Spleen (tissue), 11 donors: ENCODE data around the gene NCOA1. TPM values are rescaled to one million over a fixed set of nuclear protein-coding genes. Genes with fewer than 3 reads are reported as not detected.
A peak's percentile ranks its signal among the peaks of the same experiment; 100 is the strongest.

Experiments used
- DNase-seq: peaks from one replicate; pipeline ENCODE4 v3.0.0-alpha.2; 2020
- H3K27ac ChIP-seq, 8 donors: fragments of 200-600 bp; sonication (generic) in 7 of 8; 1 replicate in 4 of 8; 2 replicates in 4 of 8; pipeline versions ENCODE4 v1.5.0 to v1.8.0; 2016 to 2021; ENCODE audit warnings: inconsistent platforms in 4 of 8, mild to moderate bottlenecking in 4 of 8, moderate library complexity in 1 of 8
- H3K27me3 ChIP-seq, 7 donors: fragments of 200-600 bp; sonication (generic) in 6 of 7; replicated peaks in 1 of 7; 1 replicate in 4 of 7; 2 replicates in 3 of 7; pipeline versions ENCODE4 v1.5.0 to v1.8.0; 2016 to 2021; ENCODE audit warnings: inconsistent platforms in 3 of 7, mild to moderate bottlenecking in 1 of 7
- H3K36me3 ChIP-seq, 6 donors: fragments of 200-600 bp; sonication (generic) in 5 of 6; 1 replicate in 4 of 6; 2 replicates in 2 of 6; pipeline versions ENCODE4 v1.5.0 to v1.8.0; 2016 to 2021; ENCODE audit warnings: inconsistent platforms in 2 of 6
- H3K4me1 ChIP-seq, 6 donors: fragments of 200-600 bp; sonication (generic) in 5 of 6; 1 replicate in 3 of 6; 2 replicates in 3 of 6; pipeline versions ENCODE4 v1.5.0 to v1.8.0; 2016 to 2021; ENCODE audit warnings: inconsistent platforms in 3 of 6
- H3K4me3 ChIP-seq, 8 donors: fragments of 200-600 bp; sonication (generic) in 7 of 8; 1 replicate in 4 of 8; 2 replicates in 4 of 8; pipeline versions ENCODE4 v1.5.0 to v1.8.0; 2016 to 2021; ENCODE audit warnings: inconsistent platforms in 4 of 8, mild to moderate bottlenecking in 4 of 8, moderate library complexity in 2 of 8
- H3K9me3 ChIP-seq, 8 donors: fragments of 200-600 bp; sonication (generic) in 7 of 8; 1 replicate in 4 of 8; 2 replicates in 4 of 8; pipeline versions ENCODE4 v1.5.0 to v1.8.0; 2016 to 2021; ENCODE audit warnings: inconsistent platforms in 4 of 8
- POLR2A ChIP-seq, 3 donors: fragments of 450-650 bp; IDR thresholded peaks; one replicate each; pipeline ENCODE4 v1.5.1; 2017; ENCODE audit warnings: antibody characterized with exemption in 3 of 3, mild to moderate bottlenecking in 1 of 3
- POLR2AphosphoS5 ChIP-seq, 3 donors: sonication (generic); formaldehyde crosslinking; IDR thresholded peaks; one replicate each; pipeline ENCODE4 v1.5.1; 2017; ENCODE audit warnings: antibody characterized with exemption in 3 of 3
- WGBS, 5 donors: extraction: QIAGEN DNeasy Blood & Tissue Kit in 3 of 5; methylation state at CpG; one replicate each; pipeline versions ENCODE4 v1.1.5 to v1.1.7; 2013 to 2018; 5-methylcytosine and 5-hydroxymethylcytosine counted together
- intact Hi-C: fragments of 100-400 bp; cut with DNase I; formaldehyde crosslinking; loops from one replicate; pipeline ENCODE4 v1.15.0; 2023; ENCODE audit warnings: low total_unique reads
- polyA plus RNA-seq, 3 donors: library from polyadenylated mRNA; stranded (reverse); fragments of 200-250 nt; gene quantifications; one replicate each; pipeline ENCODE4 v1.2.1, GENCODE V29; 2013
- total RNA-seq, 7 donors: library from RNA; depleted of rRNA in 3 of 7; stranded (reverse); fragments of >200 nt in 3 of 7; fragmentation: NEBNext Ultra II Directional in 4 of 7; extraction: Animal tissue kit (Norgen Biotek cat#: 25700) in 4 of 7; gene quantifications; one replicate each; pipeline versions ENCODE4 v1.1.0 to v1.2.1, GENCODE V29; 2016 to 2021
- TF ChIP-seq, protein P1 (sequence below), 11 experiments: fragments of 200-600 bp in 7 of 11; fragments of 450-650 bp in 4 of 11; sonication (generic) in 4 of 11; IDR thresholded peaks in 8 of 11; conservative IDR thresholded peaks in 3 of 11; 1 replicate in 7 of 11; 2 replicates in 4 of 11; pipeline versions ENCODE4 v1.4.0 to v1.8.0; 2016 to 2021; ENCODE audit warnings: antibody characterized with exemption in 11 of 11, inconsistent platforms in 4 of 11, mild to moderate bottlenecking in 1 of 11
- donor health status: healthy with polysubstance abuse.
- donor health status: DM: no; HTN: no; CAD: no; lungs with moderate emphysema.
- donor health status: DM: no; HTN: no; CAD: no.
- donor health status: Bipolar disorder and iron deficiency.
- donor health status: healthy.
- donor health status: DM: no; HTN: no; CAD: no.
- donor health status: DM: yes; HTN: yes; CAD: no.

NCOA1 gene
- total and polyA plus RNA-seq, 10 donors, result 4.4 to 73.6 (median 54.4) TPM

DNA sequence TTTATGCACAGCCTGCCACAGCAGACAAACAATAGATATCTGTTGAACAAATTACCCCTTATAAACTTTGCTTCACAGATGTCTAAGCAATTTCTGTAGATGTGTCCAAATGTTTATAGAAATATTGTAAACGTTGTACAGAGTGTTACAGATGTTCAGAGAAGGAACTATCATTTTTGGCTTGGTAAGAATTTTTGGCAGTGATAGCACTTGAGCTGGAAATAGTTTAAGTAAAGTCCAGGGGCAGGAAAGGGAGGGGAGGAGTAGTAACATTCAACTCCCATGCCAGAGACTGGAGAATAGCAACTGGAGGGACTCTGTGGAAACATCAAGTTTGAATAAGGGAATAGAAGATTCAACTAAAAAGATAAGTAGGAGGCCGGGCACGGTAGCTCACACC, 297.8 kb downstream of the NCOA1 start:
- no peak overlapping the region for H3K4me3 ChIP-seq
- H3K27ac ChIP-seq, result no peak overlapping the region
- H3K27me3 ChIP-seq, result peaks cover 0 to under 1% (median 0%) of the 10 kb centered on the region in 7 donors
- peaks cover 0 to 18% (median 5%) of the 10 kb centered on the region in 6 donors for H3K36me3 ChIP-seq
- H3K4me1 ChIP-seq, result peaks cover under 1 to 63% (median 31%) of the 10 kb centered on the region in 6 donors
- 73 to 93% (median 78%) methylated on average over 3 of the region's 3 CpGs for WGBS, 5 donors
- intact Hi-C loops, result no loop called here
- TF ChIP-seq POLR2A (IDR thresholded peaks at IDR 0.05) (no peak), POLR2AphosphoS5 (IDR thresholded peaks at IDR 0.05) (no peak)
- TF ChIP-seq, protein P1, sequence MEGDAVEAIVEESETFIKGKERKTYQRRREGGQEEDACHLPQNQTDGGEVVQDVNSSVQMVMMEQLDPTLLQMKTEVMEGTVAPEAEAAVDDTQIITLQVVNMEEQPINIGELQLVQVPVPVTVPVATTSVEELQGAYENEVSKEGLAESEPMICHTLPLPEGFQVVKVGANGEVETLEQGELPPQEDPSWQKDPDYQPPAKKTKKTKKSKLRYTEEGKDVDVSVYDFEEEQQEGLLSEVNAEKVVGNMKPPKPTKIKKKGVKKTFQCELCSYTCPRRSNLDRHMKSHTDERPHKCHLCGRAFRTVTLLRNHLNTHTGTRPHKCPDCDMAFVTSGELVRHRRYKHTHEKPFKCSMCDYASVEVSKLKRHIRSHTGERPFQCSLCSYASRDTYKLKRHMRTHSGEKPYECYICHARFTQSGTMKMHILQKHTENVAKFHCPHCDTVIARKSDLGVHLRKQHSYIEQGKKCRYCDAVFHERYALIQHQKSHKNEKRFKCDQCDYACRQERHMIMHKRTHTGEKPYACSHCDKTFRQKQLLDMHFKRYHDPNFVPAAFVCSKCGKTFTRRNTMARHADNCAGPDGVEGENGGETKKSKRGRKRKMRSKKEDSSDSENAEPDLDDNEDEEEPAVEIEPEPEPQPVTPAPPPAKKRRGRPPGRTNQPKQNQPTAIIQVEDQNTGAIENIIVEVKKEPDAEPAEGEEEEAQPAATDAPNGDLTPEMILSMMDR (IDR thresholded peaks at IDR 0.05 in 8 of 11, conservative IDR thresholded peaks at IDR 0.05 in 3 of 11), result no peak
- DNase-seq, result no peak
- H3K9me3 ChIP-seq, result no peaks in the 10 kb centered on the region

DNA sequence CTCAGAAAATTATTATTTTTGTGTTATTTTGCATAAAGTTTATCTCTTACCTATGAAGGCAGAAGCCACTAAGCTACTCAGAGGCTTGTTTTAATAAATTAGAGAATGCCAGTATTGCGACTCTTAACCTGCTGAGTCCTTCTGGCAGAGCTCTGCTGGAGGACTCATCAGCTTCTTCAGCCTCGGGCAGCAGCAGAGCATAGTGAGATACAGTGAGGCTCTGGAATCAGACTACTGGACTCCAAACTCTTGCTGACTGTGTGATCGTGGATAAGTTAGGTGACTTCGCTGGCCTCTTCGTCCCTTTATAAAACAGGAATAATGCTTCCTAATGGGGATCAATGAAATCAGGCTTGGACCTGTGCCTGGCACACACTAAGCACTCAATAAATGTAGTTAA, 300.4 kb downstream of the NCOA1 start:
- Histone ChIP-seq H3K27ac (peak overlapping the region in 1 of 8 donors; percentile 98), H3K4me1 (peaks cover 4 to 64% (median 25%) of the 10 kb centered on the region in 6 donors), H3K4me3 (no peak overlapping the region), H3K27me3 (no peaks in the 10 kb centered on the region), H3K36me3 (peaks cover 0 to 27% (median 5%) of the 10 kb centered on the region in 6 donors), H3K9me3 (no peaks in the 10 kb centered on the region)
- intact Hi-C loops, result no loop called here
- no peak for DNase-seq
- WGBS, 5 donors, result 94 to 98% (median 95%) methylated on average over 5 of the region's 5 CpGs
- TF ChIP-seq POLR2AphosphoS5 (IDR thresholded peaks at IDR 0.05), result no peak
- TF ChIP-seq, protein P1 (IDR thresholded peaks at IDR 0.05 in 8 of 11, conservative IDR thresholded peaks at IDR 0.05 in 3 of 11), result no peak
- TF ChIP-seq POLR2A (IDR thresholded peaks at IDR 0.05), result no peak

DNA sequence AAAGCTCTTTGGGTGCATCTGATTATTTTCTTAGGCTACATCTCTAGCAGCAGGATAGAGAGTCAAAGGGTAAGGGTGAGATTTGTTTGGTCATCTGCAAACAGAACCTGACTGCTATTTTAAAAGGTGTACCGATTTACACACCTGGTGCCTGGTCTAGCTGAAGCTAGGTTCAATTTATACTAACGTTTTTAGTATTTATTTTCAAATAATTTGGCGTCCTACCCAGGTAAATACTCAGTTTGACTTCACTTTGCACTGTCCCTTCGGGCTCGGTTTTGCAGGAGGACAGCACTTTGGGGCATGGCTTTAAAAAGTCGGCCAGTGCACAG, 301.5 kb downstream of the NCOA1 start:
- Histone ChIP-seq H3K9me3 (no peaks in the 10 kb centered on the region), H3K36me3 (peaks cover 0 to 27% (median 5%) of the 10 kb centered on the region in 6 donors), H3K27me3 (no peaks in the 10 kb centered on the region), H3K4me1 (peaks cover 4 to 53% (median 24%) of the 10 kb centered on the region in 6 donors), H3K27ac (peak overlapping the region; percentile 98 to 100 (median 99)), H3K4me3 (peak overlapping the region; percentile 66 to 93 (median 86))
- intact Hi-C loops, result no loop called here
- TF ChIP-seq POLR2AphosphoS5 (IDR thresholded peaks at IDR 0.05) (no peak), POLR2A (IDR thresholded peaks at IDR 0.05) (no peak)
- TF ChIP-seq, protein P1 (IDR thresholded peaks at IDR 0.05 in 8 of 11, conservative IDR thresholded peaks at IDR 0.05 in 3 of 11), result no peak
- WGBS, 5 donors, result 2 to 6% (median 4%) methylated on average over 6 of the region's 6 CpGs
- no peak for DNase-seq

DNA sequence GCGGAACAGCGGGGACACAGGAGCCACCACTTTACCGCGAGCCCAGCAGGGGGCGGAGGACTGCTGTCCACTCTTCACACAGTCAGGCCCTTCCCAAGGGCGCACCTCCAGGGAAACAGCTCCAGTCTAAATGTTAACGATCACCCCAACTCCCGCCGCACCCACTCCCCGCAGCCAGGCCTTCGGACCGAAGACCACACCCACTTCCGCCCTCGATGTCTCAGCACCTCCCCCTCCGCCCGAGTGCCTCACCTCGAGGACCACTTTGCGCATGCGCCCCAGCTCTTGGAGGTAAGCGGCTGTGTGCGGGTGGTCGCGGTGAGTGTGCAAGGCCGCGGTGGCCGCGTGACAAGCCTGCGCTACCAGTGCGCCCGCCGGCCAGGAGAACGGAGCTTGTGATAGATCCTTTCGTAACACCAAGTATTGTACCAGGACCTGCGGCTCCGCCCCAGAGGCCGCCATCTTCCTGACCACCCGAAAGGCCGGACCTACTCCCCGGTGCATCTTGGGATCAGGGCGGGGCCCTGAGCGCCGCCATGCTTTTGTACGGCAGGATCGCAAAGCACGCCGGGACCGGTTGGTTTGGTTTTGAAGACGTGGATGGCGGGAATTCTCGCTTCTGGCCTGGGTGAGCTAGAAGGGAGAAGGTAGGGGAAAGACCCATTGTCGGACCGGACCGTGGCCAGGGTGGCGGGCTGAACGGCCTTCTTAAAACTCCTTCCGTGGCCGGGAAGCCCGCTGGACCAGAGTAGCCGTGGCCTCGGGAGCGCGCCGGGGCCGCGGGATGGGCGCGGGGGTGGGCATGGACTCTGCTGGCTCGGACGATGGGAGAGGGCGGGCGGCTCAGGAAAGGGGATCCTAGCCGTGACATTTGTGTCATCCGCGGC, 302.1 kb downstream of the NCOA1 start, which contains the start of the genes CENPO and PTRHD1:
CENPO (plus strand) TSS at position 552 of the 887 bp plus-strand sequence. CDS start 495 bp downstream, outside the sequence.
PTRHD1 (minus strand) TSS at position 518 of the 887 bp plus-strand sequence; CDS start at position 504, 14 bp downstream.
- TF ChIP-seq, protein P1 (IDR thresholded peaks at IDR 0.05 in 8 of 11, conservative IDR thresholded peaks at IDR 0.05 in 3 of 11), result peak; percentile 28 to 82 (median 61)
- peak; percentile 92 to 95 (median 94) for TF ChIP-seq POLR2AphosphoS5 (IDR thresholded peaks at IDR 0.05)
- peak in 1 of 3 donors; percentile 45 for TF ChIP-seq POLR2A (IDR thresholded peaks at IDR 0.05)
- intact Hi-C loops, result no loop called here
- H3K4me3 ChIP-seq, result peak within 1 kb of the TSS; percentile 66 to 93 (median 86)
- peaks cover 0 to 27% (median 5%) of the 10 kb centered on the region in 6 donors for H3K36me3 ChIP-seq
- H3K4me1 ChIP-seq, result peaks cover 4 to 50% (median 22%) of the 10 kb centered on the region in 6 donors
- 0 to 1% (median 0%) methylated on average over 64 to 74 of the region's 74 CpGs for WGBS, 5 donors
- no peaks in the 10 kb centered on the region for H3K27me3 ChIP-seq
- peak; percentile 99 for DNase-seq
- H3K27ac ChIP-seq, result peak within 1 kb of the TSS; percentile 98 to 100 (median 99)
- no peaks in the 10 kb centered on the region for H3K9me3 ChIP-seq
